ENCODE results near the gene PPM1L. TPM values are rescaled to one million over a fixed set of nuclear protein-coding genes. Genes with fewer than 3 reads are reported as not detected.

The PPM1L gene
- polyA plus RNA-seq, 4 donors = 7.3 to 9.4 (median 8.4) TPM

Other genes with a start within 250 kb of the PPM1L start
- gene KPNA4, start 190.7 kb upstream of the PPM1L start, polyA plus RNA-seq (ENCODE audit: insufficient read length in 4 of 4) = 10 to 100 TPM; 63.5 to 89.7 (median 77.3) TPM
- gene ARL14, start 79.1 kb upstream of the PPM1L start, polyA plus RNA-seq (ENCODE audit: insufficient read length in 4 of 4) = under 1 TPM in 3 of 4 donors, not detected in 1; 0.13 to 0.53 (median 0.42) TPM